Measurements from ENCODE around the gene KCNA2.

DNA sequence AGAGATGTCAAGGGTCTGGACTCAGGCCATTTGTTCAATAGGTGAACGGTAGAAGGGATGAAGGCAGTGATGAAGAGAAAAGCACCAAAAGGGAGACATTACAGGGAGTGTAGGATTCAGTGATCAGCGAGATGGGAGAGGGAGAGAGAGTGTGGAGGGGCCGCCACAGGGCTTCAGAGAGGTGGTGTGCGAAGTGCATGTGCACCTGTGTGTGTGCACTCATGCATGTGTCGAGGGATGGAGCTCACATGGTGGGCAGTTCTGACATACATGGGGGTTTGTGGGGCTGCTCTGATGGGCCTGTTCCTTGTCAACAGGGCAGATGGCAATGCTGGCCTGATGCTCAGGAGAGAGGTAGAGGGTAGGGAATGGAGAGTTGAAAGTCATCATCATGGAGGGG is 11.4 kb upstream of the KCNA2 start:
- TF ChIP-seq, protein P1, sequence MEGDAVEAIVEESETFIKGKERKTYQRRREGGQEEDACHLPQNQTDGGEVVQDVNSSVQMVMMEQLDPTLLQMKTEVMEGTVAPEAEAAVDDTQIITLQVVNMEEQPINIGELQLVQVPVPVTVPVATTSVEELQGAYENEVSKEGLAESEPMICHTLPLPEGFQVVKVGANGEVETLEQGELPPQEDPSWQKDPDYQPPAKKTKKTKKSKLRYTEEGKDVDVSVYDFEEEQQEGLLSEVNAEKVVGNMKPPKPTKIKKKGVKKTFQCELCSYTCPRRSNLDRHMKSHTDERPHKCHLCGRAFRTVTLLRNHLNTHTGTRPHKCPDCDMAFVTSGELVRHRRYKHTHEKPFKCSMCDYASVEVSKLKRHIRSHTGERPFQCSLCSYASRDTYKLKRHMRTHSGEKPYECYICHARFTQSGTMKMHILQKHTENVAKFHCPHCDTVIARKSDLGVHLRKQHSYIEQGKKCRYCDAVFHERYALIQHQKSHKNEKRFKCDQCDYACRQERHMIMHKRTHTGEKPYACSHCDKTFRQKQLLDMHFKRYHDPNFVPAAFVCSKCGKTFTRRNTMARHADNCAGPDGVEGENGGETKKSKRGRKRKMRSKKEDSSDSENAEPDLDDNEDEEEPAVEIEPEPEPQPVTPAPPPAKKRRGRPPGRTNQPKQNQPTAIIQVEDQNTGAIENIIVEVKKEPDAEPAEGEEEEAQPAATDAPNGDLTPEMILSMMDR (IDR thresholded peaks at IDR 0.05), result no peak
- TF ChIP-seq POLR2A (IDR thresholded peaks at IDR 0.05), result no peak
